ENCODE data around the gene PMEPA1. TPM values are rescaled to one million over a fixed set of nuclear protein-coding genes. Genes with fewer than 3 reads are reported as not detected.

Gene PMEPA1
- total and polyA plus RNA-seq, 2 experiments from 2014 or later: 6.1 to 11.8 TPM

GRCh38 chr20:57651881-57652605 is 57.8 kb downstream of the PMEPA1 start:
- no peak for DNase-seq
- Histone ChIP-seq H3K4me3 (no peak overlapping the region), H3F3A (ENCODE audit: insufficient read depth) (no peaks in the 10 kb centered on the region), H3K79me2 (ENCODE audit: insufficient read depth) (no peaks in the 10 kb centered on the region), H3K4me2 (ENCODE audit: unreplicated experiment) (no peak overlapping the region), H3K9me3 (ENCODE audit: low read depth) (no peaks in the 10 kb centered on the region), H3K9me2 (ENCODE audit: insufficient read depth) (no peaks in the 10 kb centered on the region), H2AFZ (no peak overlapping the region), H3K36me3 (ENCODE audit: low read depth) (no peaks in the 10 kb centered on the region; the same call in 1 of the 2 replicates), H3K27me3 (replicated peaks; ENCODE audit: insufficient read depth) (no peaks in the 10 kb centered on the region), H3K9ac (no peak overlapping the region), H3K4me1 (ENCODE audit: insufficient read depth) (no peaks in the 10 kb centered on the region), H3K27ac (no peak overlapping the region), H4K20me1 (ENCODE audit: insufficient read depth) (no peaks in the 10 kb centered on the region)
- in situ Hi-C loops (cut with MboI): no loop called here
- TF ChIP-seq EZH2phosphoT487 (IDR thresholded peaks at IDR 0.05; ENCODE audit: insufficient read depth, low read depth): no peak
- no peak for TF ChIP-seq EZH2 (IDR thresholded peaks at IDR 0.05; ENCODE audit: insufficient read depth, poor library complexity, severe bottlenecking)
- 95% methylated on average over 33 to 50 of the region's 50 CpGs for WGBS, 2 experiments (ENCODE audit: low coverage in 1 of 2, low lambda C conversion rate in 2 of 2, missing lambda C conversion rate in 2 of 2)

DNA sequence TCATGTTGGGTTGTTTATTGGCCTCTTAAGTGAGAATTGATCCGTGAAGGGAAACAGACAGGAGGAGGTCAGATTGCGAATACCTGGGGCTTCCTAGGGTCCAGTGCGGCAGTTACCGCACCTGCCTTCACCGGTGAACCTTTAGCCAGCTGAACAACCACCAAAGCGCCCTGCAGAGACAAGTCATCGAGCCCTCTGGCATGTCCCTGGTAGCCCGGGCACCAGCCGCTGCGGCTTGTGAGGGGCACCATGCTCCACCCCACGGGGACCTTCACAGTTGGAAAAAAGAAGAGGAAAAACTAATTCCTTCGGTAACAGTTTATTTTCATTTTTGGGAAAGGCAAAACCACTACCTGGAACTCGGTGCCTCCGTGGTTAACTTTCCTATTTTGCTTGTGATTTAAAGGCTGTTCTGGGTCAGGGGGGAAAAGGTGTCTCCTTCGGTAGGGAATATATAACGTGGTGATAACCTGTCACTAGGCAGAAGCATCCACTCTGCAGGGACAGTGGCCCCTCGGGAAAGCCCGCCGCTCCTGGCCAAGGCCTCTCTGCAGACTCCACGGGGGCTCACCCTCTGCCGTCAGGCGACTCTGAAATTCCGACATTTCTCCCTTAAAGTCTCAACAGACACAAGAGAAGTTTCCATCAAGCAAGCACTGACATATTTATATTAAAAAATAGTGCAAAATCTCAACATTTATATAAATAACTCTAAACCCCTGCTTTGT is 58.9 kb downstream of the PMEPA1 start:
- H3K9me3 ChIP-seq (ENCODE audit: low read depth): no peaks in the 10 kb centered on the region
- no peaks in the 10 kb centered on the region for H4K20me1 ChIP-seq (ENCODE audit: insufficient read depth)
- no peaks in the 10 kb centered on the region for H3K9me2 ChIP-seq (ENCODE audit: insufficient read depth)
- H3K27me3 ChIP-seq (replicated peaks; ENCODE audit: insufficient read depth): no peaks in the 10 kb centered on the region
- in situ Hi-C loops (cut with MboI): no loop called here
- H3K4me1 ChIP-seq (ENCODE audit: insufficient read depth): no peaks in the 10 kb centered on the region
- no peaks in the 10 kb centered on the region for H3K79me2 ChIP-seq (ENCODE audit: insufficient read depth)
- H3K36me3 ChIP-seq (ENCODE audit: low read depth): no peaks in the 10 kb centered on the region; the same call in 1 of the 2 replicates
- 88 to 90% methylated on average over 23 of the region's 23 CpGs for WGBS, 2 experiments (ENCODE audit: low coverage in 1 of 2, low lambda C conversion rate in 2 of 2, missing lambda C conversion rate in 2 of 2)
- no peak overlapping the region for H2AFZ ChIP-seq
- no peak for DNase-seq
- H3K9ac ChIP-seq: no peak overlapping the region
- no peak overlapping the region for H3K4me2 ChIP-seq (ENCODE audit: unreplicated experiment)
- no peak for TF ChIP-seq EZH2 (IDR thresholded peaks at IDR 0.05; ENCODE audit: insufficient read depth, poor library complexity, severe bottlenecking)
- no peak for TF ChIP-seq EZH2phosphoT487 (IDR thresholded peaks at IDR 0.05; ENCODE audit: insufficient read depth, low read depth)
- H3F3A ChIP-seq (ENCODE audit: insufficient read depth): no peaks in the 10 kb centered on the region
- H3K4me3 ChIP-seq: no peak overlapping the region
- no peak overlapping the region for H3K27ac ChIP-seq

- 76 to 84% methylated on average over 8 to 9 of the region's 9 CpGs for WGBS, 2 experiments (ENCODE audit: low coverage in 1 of 2, low lambda C conversion rate in 2 of 2, missing lambda C conversion rate in 2 of 2)
- no peak for TF ChIP-seq EZH2 (IDR thresholded peaks at IDR 0.05; ENCODE audit: insufficient read depth, poor library complexity, severe bottlenecking)
- TF ChIP-seq EZH2phosphoT487 (IDR thresholded peaks at IDR 0.05; ENCODE audit: insufficient read depth, low read depth): no peak
Observed at GRCh38 chr20:57650266-57650665, 59.5 kb downstream of the PMEPA1 start.

DNA sequence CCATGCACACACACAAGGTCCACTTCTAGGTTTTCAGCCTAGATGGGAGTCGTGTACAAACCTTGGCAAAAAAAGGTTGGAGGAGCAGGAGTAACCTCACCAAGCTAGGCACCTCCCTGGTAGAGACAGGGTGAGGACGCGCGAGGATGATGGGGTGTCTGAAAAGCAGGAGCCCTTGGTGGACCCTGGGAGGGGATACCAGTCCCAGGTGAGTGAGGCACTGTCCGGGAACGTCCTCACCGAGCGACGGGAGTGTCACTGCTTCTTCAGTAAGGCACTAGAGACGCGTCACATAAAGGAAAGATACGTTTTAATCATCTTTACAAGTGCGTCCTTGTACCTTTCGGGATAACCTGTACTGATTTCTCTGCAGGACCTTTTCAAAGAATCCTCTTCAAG is 60.2 kb downstream of the PMEPA1 start:
- no peaks in the 10 kb centered on the region for H4K20me1 ChIP-seq (ENCODE audit: insufficient read depth)
- no peak overlapping the region for H2AFZ ChIP-seq
- H3K27ac ChIP-seq: no peak overlapping the region
- H3K79me2 ChIP-seq (ENCODE audit: insufficient read depth): no peaks in the 10 kb centered on the region
- no peak overlapping the region for H3K4me2 ChIP-seq (ENCODE audit: unreplicated experiment)
- no peaks in the 10 kb centered on the region for H3K27me3 ChIP-seq (replicated peaks; ENCODE audit: insufficient read depth)
- H3K36me3 ChIP-seq (ENCODE audit: low read depth): no peaks in the 10 kb centered on the region; the same call in 1 of the 2 replicates
- H3F3A ChIP-seq (ENCODE audit: insufficient read depth): no peaks in the 10 kb centered on the region
- H3K4me3 ChIP-seq: no peak overlapping the region
- DNase-seq: no peak
- in situ Hi-C loops (cut with MboI): no loop called here
- no peaks in the 10 kb centered on the region for H3K9me3 ChIP-seq (ENCODE audit: low read depth)
- 88 to 91% methylated on average over 14 of the region's 14 CpGs for WGBS, 2 experiments (ENCODE audit: low coverage in 1 of 2, low lambda C conversion rate in 2 of 2, missing lambda C conversion rate in 2 of 2)
- no peak overlapping the region for H3K9ac ChIP-seq
- H3K9me2 ChIP-seq (ENCODE audit: insufficient read depth): no peaks in the 10 kb centered on the region
- no peak for TF ChIP-seq EZH2 (IDR thresholded peaks at IDR 0.05; ENCODE audit: insufficient read depth, poor library complexity, severe bottlenecking)
- TF ChIP-seq EZH2phosphoT487 (IDR thresholded peaks at IDR 0.05; ENCODE audit: insufficient read depth, low read depth): no peak
- no peaks in the 10 kb centered on the region for H3K4me1 ChIP-seq (ENCODE audit: insufficient read depth)

More at GRCh38 chr20:57650266-57650665, 59.5 kb downstream of the PMEPA1 start:
- DNase-seq: no peak
- Histone ChIP-seq H3K36me3 (ENCODE audit: low read depth) (no peaks in the 10 kb centered on the region; the same call in 1 of the 2 replicates), H2AFZ (no peak overlapping the region), H3K9me3 (ENCODE audit: low read depth) (no peaks in the 10 kb centered on the region), H3K27ac (no peak overlapping the region), H3K4me1 (ENCODE audit: insufficient read depth) (no peaks in the 10 kb centered on the region), H3K4me2 (ENCODE audit: unreplicated experiment) (no peak overlapping the region), H3K27me3 (replicated peaks; ENCODE audit: insufficient read depth) (no peaks in the 10 kb centered on the region), H3K79me2 (ENCODE audit: insufficient read depth) (no peaks in the 10 kb centered on the region), H3K4me3 (no peak overlapping the region), H4K20me1 (ENCODE audit: insufficient read depth) (no peaks in the 10 kb centered on the region), H3K9ac (no peak overlapping the region), H3F3A (ENCODE audit: insufficient read depth) (no peaks in the 10 kb centered on the region), H3K9me2 (ENCODE audit: insufficient read depth) (no peaks in the 10 kb centered on the region)
- in situ Hi-C loops (cut with MboI): no loop called here
